ENCODE results near the gene GRPR. TPM values are rescaled to one million over a fixed set of nuclear protein-coding genes. Genes with fewer than 3 reads are reported as not detected.
"Not testable (repeated sequence)": the region's sequence is repeated elsewhere in the genome, so short reads cannot be mapped to it uniquely, and the experiment has no call there.

The GRPR gene
- total RNA-seq, 1 donor from 2014 or later = 0.27 TPM

- intact Hi-C loops (cut with DNase I) = no loop called here
- DNase-seq = no peak
- Histone ChIP-seq H3K36me3 (no peaks in the 10 kb centered on the region), H3K27me3 (ENCODE audit: low read depth) (no peaks in the 10 kb centered on the region), H3K9me3 (no peaks in the 10 kb centered on the region), H3K27ac (no peak overlapping the region), H3K4me3 (no peak overlapping the region), H3K4me1 (no peaks in the 10 kb centered on the region)
- TF ChIP-seq CTCF (IDR thresholded peaks at IDR 0.05) = no peak
- no peak for ATAC-seq
Measured at GRCh38 chrX:16145656-16146055, 22.3 kb downstream of the GRPR start.

DNA sequence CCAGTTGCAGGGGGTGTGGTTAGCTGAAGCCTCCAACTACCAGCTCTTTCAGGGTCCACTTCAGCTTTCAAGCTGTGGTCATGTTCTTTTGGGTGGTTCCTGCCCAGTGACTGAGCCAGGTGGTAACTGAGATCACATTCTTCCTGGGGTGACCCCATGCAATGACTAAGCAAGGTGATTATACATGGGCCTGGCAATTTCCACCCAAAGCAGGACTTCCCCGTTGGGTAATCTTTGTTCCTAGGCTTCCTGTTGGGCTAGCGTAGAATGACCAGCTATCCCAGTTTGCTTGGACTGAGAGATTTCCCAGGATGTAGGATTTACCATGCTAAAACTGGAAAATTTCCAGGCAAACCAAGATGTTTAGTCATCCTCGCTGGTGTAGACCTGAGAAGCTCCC lies 25.5 kb downstream of the GRPR start:
- Histone ChIP-seq H3K4me1 (no peaks in the 10 kb centered on the region), H3K9me3 (no peaks in the 10 kb centered on the region), H3K4me3 (no peak overlapping the region), H3K27me3 (ENCODE audit: low read depth) (no peaks in the 10 kb centered on the region), H3K27ac (no peak overlapping the region), H3K36me3 (no peaks in the 10 kb centered on the region)
- ATAC-seq (no peak), DNase-seq (no peak)
- TF ChIP-seq CTCF (IDR thresholded peaks at IDR 0.05) = no peak
- intact Hi-C loops (cut with DNase I) = no loop called here

GRCh38 chrX:16155581-16156096 lies 32.3 kb downstream of the GRPR start:
- Histone ChIP-seq H3K9me3 (no peaks in the 10 kb centered on the region), H3K4me3 (no peak overlapping the region), H3K36me3 (no peaks in the 10 kb centered on the region), H3K4me1 (no peaks in the 10 kb centered on the region), H3K27ac (no peak overlapping the region), H3K27me3 (ENCODE audit: low read depth) (no peaks in the 10 kb centered on the region)
- intact Hi-C loops (cut with DNase I) = no loop called here
- TF ChIP-seq CTCF (IDR thresholded peaks at IDR 0.05) = no peak
- ATAC-seq (no peak), DNase-seq (no peak)

DNA sequence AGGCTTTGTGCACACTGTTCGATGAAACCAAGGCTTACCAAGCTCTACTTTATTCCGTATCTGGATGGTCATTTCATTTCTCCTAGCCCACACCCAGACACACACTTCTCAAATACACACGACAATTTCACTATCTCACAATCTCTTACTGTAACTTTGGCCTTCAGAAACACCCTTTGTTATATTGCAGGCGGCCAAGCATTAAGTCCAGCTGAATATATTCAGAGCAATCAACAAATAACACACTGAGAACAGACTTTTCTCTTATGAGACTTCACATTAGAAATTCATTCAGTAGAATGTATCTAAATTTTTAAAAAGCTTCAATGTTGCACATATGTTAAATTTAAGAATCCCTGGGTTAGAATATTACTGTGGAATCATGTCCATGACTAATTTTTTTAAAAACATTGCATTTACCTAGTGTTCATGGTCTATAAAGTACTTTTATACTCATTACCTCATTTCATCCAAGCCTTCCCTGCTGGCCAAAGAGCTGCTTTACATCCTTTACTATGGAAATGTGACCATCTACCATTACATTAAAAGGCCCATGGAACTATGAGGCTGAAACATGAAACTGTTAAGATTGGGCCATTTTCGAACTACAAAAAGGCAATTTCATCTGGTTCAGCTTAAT lies 33.4 kb downstream of the GRPR start:
- H3K36me3 ChIP-seq = no peaks in the 10 kb centered on the region
- H3K27me3 ChIP-seq (ENCODE audit: low read depth) = no peaks in the 10 kb centered on the region
- no peaks in the 10 kb centered on the region for H3K4me1 ChIP-seq
- H3K9me3 ChIP-seq = no peaks in the 10 kb centered on the region
- DNase-seq (no peak), ATAC-seq (no peak)
- intact Hi-C loops (cut with DNase I) = no loop called here
- H3K27ac ChIP-seq = no peak overlapping the region
- H3K4me3 ChIP-seq = no peak overlapping the region
- no peak for TF ChIP-seq CTCF (IDR thresholded peaks at IDR 0.05)

DNA sequence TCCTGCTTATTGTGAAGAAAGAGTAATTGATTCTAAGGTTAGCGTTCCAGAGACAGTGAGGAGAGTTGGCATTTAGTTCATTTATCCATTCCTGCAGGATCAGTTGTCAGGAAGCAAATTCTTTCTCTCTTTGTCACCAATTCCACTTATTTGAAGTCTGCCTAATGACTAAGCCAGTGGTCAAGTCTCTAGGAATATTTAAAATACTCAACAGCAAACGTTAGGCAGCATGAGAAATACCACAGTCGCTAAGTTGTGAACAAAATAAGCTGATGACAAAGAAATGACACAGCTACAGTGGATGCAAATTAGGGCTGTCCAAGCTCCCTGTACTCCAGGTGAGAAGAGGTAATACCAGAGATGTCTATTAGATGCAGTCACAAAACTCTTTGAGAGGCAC lies 37.4 kb downstream of the GRPR start:
- intact Hi-C loops (cut with DNase I) = no loop called here
- Histone ChIP-seq H3K9me3 (no peaks in the 10 kb centered on the region), H3K27me3 (ENCODE audit: low read depth) (no peaks in the 10 kb centered on the region), H3K4me3 (no peak overlapping the region), H3K36me3 (no peaks in the 10 kb centered on the region), H3K4me1 (no peaks in the 10 kb centered on the region), H3K27ac (no peak overlapping the region)
- DNase-seq (no peak), ATAC-seq (no peak)
- TF ChIP-seq CTCF (IDR thresholded peaks at IDR 0.05) = no peak

GRCh38 chrX:16161173-16161572 lies 37.8 kb downstream of the GRPR start:
- H3K9me3 ChIP-seq, H3K27ac ChIP-seq: not testable (repeated sequence)

More at GRCh38 chrX:16161173-16161572, 37.8 kb downstream of the GRPR start:
- H3K27me3 ChIP-seq (ENCODE audit: low read depth); intact Hi-C loops (cut with DNase I); H3K4me1 ChIP-seq; ATAC-seq; H3K36me3 ChIP-seq; DNase-seq; H3K4me3 ChIP-seq: not testable (repeated sequence)
